NCI-H510A (cell line): ENCODE results near the gene GPATCH4.
A peak's percentile ranks its signal among the peaks of the same experiment; 100 is the strongest.
"Not testable (repeated sequence)": the region's sequence is repeated elsewhere in the genome, so short reads cannot be mapped to it uniquely, and the experiment has no call there.

Experiments used
- DNase-seq: peaks from one replicate; lab custom pipeline; 2025; lab: John Stamatoyannopoulos, UW

GPATCH4 gene

DNA sequence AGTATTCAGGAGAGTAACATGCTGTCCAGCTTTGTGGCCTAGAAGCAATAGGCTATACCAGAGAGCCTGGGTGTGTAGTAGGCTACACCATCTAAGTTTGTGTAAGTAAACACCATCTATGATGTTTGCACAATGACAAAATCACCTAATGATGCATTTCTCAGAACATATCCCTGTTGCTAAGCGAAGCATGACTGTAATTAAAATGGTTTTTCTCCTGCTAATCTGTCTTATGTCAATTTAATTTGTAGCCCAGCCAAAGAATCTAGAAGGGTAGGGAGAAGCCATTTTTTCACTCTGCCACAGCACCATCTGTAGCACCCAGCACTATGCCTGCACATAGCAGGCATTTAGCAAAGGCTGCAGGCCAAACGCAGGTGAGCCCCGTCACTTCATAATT, 23.7 kb downstream of the GPATCH4 start:
- no peak for DNase-seq

DNA sequence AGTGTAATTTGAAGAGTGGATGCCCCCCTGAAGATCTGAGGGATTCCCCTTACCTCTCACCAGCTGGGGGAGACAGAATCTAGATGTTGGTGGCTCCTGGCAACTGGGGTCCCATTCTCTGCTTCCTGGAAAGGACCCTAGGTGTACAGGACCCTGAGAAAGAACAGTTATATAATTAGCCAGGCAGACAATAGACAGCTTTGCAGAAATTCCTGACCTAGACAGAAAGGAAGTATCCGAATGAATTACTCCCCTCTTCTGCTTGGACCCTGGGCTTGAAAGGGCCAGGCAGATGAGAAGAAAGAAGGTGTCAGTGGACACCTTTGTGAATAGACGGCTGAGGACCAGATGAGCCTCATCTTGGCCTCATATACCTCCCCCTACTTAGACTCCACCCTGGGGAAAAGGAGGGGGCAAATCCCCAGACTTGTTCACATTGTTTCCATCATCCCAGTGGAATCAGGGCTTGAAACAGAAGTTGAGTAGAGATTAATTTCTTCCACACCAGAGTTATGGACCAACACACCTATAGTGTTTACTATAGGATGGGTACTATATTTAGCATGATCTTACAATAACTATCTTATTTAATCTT, 27.1 kb downstream of the GPATCH4 start:
- DNase-seq = no peak

- no peak for DNase-seq
These were observed 28.6 kb downstream of the GPATCH4 start for GRCh38 chr1:156572663-156573018.

GRCh38 chr1:156571919-156572662, 29.2 kb downstream of the GPATCH4 start, which contains the start of gene IQGAP3:
Gene IQGAP3 (minus strand): TSS chr1:156572565. CDS start chr1:156572529, 36 bp downstream.
- peak; percentile 81 for DNase-seq

- DNase-seq = no peak
These were observed 29.9 kb downstream of the GPATCH4 start for GRCh38 chr1:156571261-156571852.

DNA sequence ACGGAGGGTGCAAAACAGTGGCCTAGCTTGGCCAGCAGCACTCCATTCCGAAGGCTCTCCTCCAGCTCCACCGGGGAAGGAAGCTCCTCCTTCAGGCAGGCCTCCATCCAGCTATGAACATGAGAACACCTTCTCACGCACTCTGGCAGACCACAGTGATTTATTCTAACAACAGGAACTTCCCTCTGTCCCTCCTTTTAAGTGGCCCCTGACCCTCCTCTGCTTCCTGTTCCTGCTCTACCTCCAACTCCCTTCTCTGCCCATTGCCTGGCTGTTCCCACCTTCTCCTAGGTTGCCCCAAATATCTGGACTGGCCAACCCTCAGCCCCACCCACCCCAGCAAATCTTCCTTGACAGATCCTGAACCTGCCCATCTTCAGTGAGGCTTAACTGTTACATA, 34.8 kb downstream of the GPATCH4 start:
- no peak for DNase-seq

DNA sequence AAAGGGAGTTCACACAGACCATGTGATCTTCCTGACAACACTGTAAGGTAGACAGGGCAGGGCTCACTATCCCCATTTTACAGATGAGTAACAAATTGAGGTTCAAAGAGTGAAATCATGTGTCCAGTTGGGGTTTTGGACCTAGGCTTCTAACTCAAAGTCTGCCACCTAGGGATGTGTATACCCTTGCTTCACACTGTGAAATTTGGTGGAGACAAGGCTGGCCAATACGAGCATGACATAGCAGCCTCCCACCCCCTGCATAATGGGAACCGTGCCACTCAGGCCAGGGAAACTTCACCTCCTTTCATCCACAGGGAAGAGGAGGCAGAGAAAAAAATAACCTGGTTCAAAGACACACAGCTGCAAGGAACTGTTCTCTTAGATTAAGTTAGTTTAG, 35.8 kb downstream of the GPATCH4 start:
- no peak for DNase-seq

DNA sequence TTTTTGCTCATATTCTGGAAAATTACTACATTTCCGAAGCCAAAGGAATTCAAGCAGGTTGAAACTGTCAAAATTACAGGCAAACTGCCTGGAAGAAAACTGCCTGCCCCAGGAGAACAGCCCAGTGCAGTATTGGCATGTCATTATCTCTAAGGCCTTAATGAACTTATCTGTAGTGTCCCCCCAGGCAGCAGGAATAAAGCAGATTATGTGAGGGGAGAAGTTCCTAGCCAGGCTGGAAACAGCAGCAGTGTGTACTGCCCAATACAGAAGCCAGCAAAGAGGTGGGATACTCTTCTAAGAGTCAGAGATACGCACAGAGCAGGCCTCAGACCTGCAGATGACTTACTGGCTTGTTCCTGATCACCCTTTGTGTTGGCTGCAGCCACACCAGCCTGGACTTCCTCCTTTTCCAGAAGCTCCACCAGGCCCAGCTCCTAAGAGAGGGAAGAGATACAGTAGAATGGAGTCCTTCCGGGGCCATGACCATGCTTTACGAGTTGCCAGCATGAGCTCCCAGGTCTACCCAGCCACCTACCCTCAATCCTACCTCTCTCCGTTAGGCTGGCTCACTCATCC, 40.6 kb downstream of the GPATCH4 start:
- DNase-seq = no peak

DNA sequence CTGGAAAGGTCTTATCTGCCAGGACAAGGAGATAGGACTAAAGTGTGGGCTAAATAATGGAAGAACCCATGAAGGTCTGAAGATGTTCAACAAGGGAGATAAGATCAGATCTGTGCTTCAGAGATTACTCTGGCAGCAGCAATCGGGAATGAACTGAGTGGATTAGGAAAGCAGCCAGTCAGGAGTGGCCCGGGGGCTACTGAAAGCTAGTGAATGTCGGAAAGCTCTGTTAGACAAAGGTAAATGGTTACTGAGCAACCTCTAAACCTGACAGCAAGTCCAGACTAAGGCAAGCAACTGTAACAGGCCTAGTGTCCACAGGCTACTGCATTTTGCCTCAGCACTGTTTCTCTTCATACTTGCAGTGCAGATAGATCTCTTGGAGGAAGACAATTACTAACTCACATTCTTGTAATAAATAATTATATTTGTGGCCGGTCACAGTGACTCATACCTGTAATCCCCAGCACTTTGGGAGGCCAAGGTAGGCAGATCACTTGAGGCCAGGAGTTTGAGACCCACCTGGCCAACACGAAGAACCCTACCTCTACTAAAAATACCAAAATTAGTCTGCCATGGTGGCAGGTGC, 41.4 kb downstream of the GPATCH4 start:
- DNase-seq = no peak

- DNase-seq = no peak
These were observed 42.0 kb downstream of the GPATCH4 start for GRCh38 chr1:156559086-156559796.

DNA sequence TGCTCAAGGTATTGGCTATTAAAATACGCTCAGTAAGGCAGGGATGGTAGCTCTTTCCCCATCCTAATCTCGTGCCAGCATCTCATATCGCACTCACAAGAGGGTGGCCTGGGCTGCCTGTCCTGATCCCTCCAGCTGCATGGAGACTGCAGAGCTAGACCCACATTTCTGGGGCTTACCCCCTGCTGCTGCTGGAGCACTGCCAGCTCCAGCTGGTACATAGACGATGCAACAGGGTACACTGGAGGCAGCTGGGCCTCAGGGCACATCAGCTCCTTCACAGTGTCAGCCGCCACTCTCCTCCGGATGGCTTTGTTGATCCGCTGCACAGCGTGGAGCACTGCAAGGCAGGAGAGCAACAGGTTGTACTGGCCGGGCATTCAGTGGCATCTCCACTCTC, 44.9 kb downstream of the GPATCH4 start:
- peak; percentile 20 for DNase-seq

DNA sequence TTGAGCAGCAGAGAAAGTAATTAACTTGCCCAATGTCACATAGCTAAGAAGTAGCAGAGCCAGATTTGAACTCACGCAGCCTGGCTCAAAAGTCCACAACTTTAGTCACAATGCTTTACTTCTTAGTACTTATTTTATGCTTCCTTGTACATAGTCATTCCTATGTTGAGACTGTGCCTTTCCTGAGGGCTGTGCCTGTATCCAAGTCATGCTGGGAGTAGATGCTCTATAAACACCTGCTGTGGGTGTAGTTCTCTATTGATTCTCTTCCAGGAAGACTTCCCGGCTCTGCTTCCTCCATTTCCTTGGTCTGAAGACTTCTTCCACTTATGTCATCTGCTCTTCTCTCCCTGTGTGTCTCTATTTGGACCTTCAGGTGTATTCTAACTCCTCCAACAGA, 45.6 kb downstream of the GPATCH4 start:
- no peak for DNase-seq

DNA sequence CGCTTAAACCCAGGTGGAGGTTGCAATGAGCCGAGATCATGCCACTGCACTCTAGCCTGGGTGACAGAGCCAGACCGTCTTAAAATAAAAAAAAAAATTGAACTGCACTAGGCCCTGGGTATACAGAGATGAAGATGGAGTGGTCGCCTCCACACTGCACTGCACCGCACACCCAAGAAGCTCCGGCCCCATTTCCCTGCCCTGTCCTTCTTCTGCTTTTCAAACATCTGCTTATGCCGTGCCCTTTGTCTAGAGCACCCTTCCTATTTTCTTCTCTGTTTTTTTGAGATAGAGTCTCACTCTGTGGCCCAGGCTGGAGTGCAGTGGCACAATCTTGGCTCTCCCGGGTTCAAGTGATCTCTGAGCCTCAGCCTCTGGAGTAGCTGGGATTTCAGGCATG, 46.3 kb downstream of the GPATCH4 start:
- no peak for DNase-seq

DNA sequence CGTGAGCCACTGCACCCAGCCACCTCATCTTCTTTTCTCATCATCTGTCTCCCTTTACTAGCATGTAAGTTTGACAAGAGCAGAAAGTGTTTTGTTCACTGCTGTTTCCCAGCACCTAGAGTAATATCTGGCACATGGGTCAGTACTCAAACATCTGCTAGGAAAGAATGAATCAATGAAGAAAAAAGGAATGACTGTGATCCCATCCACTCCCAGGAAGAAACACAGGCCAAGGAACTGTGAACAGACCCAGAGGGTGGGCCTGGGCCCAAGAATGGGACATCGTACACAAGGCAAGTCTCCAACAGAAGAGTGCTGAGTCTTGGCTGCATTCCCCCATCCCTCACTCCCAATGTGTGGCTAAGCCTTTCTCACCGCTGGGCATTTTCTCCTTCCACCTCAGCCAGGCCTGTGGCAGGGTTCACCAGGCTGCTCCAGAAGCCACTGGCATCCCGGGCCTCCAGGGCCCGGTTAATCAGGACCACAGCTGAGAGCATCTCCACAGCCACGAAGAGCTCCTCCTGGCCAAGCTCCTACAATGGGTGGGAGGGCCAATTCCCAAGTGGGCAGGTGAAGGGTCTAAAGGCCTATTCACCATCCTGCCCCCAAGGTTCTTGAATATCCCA, 47.3 kb downstream of the GPATCH4 start:
- DNase-seq = no peak

GRCh38 chr1:156552937-156553336, 48.3 kb downstream of the GPATCH4 start:
- DNase-seq = not testable (repeated sequence)

DNA sequence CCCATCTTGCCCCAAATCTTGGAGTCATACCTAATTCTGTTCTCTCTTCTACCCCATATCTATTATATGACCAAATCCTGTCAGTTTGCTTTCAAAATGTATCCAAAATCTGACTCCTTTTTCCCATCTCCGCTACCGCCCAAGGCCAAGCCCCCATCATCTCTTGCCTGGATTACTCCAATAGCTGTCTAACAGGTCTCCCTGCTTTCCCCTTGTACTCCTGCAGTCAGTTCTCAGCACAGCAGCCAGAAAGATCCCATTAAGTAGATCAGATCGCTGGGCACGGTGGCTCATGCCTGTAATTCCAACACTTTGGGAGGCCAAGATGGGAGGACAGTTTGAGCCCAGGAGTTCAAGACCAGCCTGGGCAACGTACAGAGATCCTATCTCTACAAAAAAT, 48.8 kb downstream of the GPATCH4 start:
- no peak for DNase-seq

DNA sequence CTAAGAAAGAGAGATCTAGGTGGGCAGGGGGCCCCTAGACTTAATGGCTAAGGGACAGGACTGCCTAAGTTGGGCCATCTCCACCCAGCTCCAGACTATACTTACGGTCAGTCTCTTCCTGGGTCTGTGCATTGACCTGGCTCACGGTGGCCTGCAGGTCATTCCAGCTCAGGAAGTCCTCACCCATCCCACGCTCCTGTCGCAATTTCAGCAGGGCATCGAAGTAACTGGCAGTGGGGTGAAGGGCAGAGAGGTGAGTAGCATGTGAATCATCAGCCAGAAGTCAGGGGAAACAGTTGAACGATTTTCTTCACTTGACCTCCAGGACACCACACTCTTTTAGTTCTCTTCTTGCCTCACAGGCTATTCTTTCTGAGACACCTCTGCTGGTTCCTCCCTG, 49.4 kb downstream of the GPATCH4 start:
- DNase-seq = no peak

DNA sequence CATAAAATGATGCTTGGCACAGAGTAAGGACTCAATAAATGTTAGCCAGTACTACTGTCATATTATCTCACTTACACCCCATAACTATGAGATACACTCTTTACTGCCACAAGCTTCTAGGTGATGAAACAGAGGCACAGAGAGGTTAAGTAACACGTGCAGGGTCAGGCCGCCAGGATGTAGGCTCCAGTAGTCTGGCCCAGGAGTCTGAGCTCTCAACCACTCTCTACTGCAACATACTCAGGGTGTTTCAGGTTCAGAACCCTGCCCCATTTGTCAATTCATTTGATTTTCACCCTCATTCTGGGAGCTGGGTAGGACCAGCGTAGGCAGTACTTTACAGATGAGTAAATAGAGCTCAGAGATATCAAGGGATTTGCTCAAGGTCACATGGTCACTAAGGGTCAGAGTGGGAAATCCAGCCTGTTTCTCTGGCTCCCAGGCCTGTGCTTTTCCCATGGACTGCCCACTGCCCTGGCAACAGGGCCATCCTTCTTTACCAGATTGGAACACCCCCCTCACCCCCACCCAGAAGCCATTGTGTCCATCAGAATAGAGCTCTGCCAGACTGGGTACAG, 50.1 kb downstream of the GPATCH4 start:
- no peak for DNase-seq

GRCh38 chr1:156550346-156550745, 50.9 kb downstream of the GPATCH4 start:
- no peak for DNase-seq

DNA sequence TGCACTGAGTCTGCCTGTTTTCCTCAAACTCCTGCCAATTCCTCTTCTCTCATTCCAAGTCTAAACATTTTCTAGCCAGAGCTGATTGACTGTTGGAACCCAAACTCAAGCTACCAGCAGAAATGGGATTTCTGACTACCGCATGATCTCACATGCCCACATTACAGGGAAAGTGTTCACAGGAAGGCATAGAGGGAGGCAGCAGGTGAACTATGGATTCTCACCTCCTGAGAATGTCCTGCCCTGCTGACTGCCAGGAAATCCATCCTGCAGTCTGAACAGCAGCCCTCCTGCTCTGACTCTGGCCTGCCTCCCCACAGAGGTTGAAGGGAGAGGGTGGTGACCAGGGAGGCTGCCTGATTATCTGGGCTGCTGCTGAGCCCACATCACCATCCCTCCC, 51.4 kb downstream of the GPATCH4 start:
- no peak for DNase-seq

GRCh38 chr1:156549390-156549789, 51.9 kb downstream of the GPATCH4 start:
- DNase-seq = no peak
